H1 (cell line): ENCODE results near the gene FBXL17. TPM values are rescaled to one million over a fixed set of nuclear protein-coding genes. Genes with fewer than 3 reads are reported as not detected.

Source experiments
- ASH2L ChIP-seq: fragments of 200-600, 300-600 bp; sonication (generic); IDR thresholded peaks from one replicate; pipeline ENCODE4 v1.7.1; 2017; ENCODE audit warnings: low read length
- KDM4A ChIP-seq: IDR thresholded peaks from one replicate; pipeline ENCODE4 v1.7.1; 2012; ENCODE audit warnings: low read depth, mild to moderate bottlenecking, moderate library complexity, low read length, inconsistent platforms; ENCODE audit not compliant: severe bottlenecking
- POLR2A ChIP-seq, 2 experiments: IDR thresholded peaks; 1 replicate in 1 of 2; 2 replicates in 1 of 2; pipeline ENCODE4 v1.6.1; 2011; ENCODE audit warnings: low read depth in 2 of 2, low read length in 2 of 2, mild to moderate bottlenecking in 2 of 2; ENCODE audit errors: control extremely low read depth in 1 of 2
- TEAD4 ChIP-seq: IDR thresholded peaks from 2 replicates; pipeline ENCODE4 v1.6.1; 2012; ENCODE audit warnings: low read depth, low read length, inconsistent platforms, mixed read lengths
- polyA plus RNA-seq, 7 experiments: library from polyadenylated mRNA; depleted of rRNA in 3 of 7; stranded (reverse) in 5 of 7; unstranded in 2 of 7; fragments of >200 nt in 5 of 7; fragments of 200-250 nt in 2 of 7; gene quantifications; 1 replicate in 5 of 7; 2 replicates in 1 of 7; 4 replicates in 1 of 7; pipeline versions ENCODE4 v1.2.1 to v1.2.3, GENCODE V29; 2011 to 2013; ENCODE audit warnings: missing spikeins in 2 of 7, mixed read lengths in 2 of 7
- total RNA-seq: library from RNA; stranded (reverse); fragmentation: NEBNext Ultra II Directional; extraction: Animal tissue kit (Norgen Biotek cat#: 25700); gene quantifications from 2 replicates; pipeline ENCODE4 v1.2.1, GENCODE V29; 2021

The FBXL17 gene
- total and polyA plus RNA-seq, 2 of the 8 experiments (the other 6 are each of a cell fraction or from before 2014, with no cell fraction given), result 0.35 to 4.3 TPM

DNA sequence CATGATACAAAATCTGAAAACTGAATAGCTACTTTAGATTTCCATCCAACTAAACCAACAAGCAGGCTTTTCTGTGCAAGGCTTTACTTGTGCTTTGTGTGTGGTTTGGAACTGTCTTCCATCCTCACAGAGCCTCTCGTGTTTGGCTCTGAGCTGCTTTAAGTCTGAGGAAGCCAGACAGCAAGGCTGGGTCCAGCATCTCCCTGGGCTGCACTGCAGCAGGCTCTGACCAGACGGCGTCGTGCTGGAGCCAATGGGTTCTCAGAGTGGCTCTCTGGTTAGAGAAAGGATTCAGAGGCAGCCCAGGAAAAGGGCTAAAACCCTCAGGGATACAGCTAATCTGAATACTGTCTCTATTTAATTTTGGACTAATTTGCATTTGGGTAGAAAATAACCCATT is 503.2 kb downstream of the FBXL17 start (continued):
- no peak for TF ChIP-seq KDM4A
- no peak for TF ChIP-seq POLR2A (IDR thresholded peaks at IDR 0.05; ENCODE audit: control extremely low read depth in 1 of 2, low read depth in 2 of 2, low read length in 2 of 2)
- no peak for TF ChIP-seq TEAD4
- no peak for TF ChIP-seq ASH2L
